GM12891 (cell line): ENCODE results near the gene PRRC2A. TPM values are rescaled to one million over a fixed set of nuclear protein-coding genes. Genes with fewer than 3 reads are reported as not detected.

Experiments
- DNase-seq: peaks from one replicate; pipeline ENCODE4 v3.0.0; 2011; ENCODE audit warnings: low spot score; ENCODE audit not compliant: insufficient read length
- FAIRE-seq: peaks from 2 replicates; lab custom pipeline; 2011; peaks lifted over from hg19 to GRCh38; lab: Jason Lieb, UNC
- PAX5 ChIP-seq: IDR thresholded peaks from 2 replicates; pipeline ENCODE4 v1.6.1; 2011; ENCODE audit warnings: low read length, moderate library complexity, mild to moderate bottlenecking; ENCODE audit not compliant: insufficient read depth, severe bottlenecking
- POLR2A ChIP-seq: IDR thresholded peaks from 2 replicates; pipeline ENCODE4 v1.6.1; 2011; ENCODE audit warnings: low read depth, low read length, control low read depth
- POLR2AphosphoS5 ChIP-seq: IDR thresholded peaks from 2 replicates; pipeline ENCODE4 v1.6.1; 2011; ENCODE audit warnings: low read depth, low read length, control low read depth
- POU2F2 ChIP-seq: IDR thresholded peaks from 2 replicates; pipeline ENCODE4 v1.6.1; 2011; ENCODE audit warnings: low read depth, mild to moderate bottlenecking, control low read depth, low read length, moderate library complexity
- SPI1 ChIP-seq: IDR thresholded peaks from 2 replicates; pipeline ENCODE4 v1.6.1; 2011; ENCODE audit warnings: low read depth, low read length, control low read depth
- TAF1 ChIP-seq: IDR thresholded peaks from 2 replicates; pipeline ENCODE4 v1.6.1; 2011; ENCODE audit warnings: low read depth, low read length, control low read depth
- polyA plus RNA-seq: library from polyadenylated mRNA; unstranded; fragments of >200 nt; gene quantifications from one replicate; pipeline ENCODE4 v1.2.1, GENCODE V29; 2012; ENCODE audit warnings: low read depth, missing spikeins, inconsistent platforms; ENCODE audit not compliant: missing spikeins

The PRRC2A gene
- 141 TPM for polyA plus RNA-seq

- DNase-seq, result peak; percentile 75
- TF ChIP-seq PAX5 (peak; percentile 3), POLR2A (peak; percentile 24), POLR2AphosphoS5 (peak; percentile 82), TAF1 (peak; percentile 93), SPI1 (no peak), POU2F2 (0 out of 2 replicates have a peak, but pooled peaks have one; percentile 87)
- FAIRE-seq, result peak; percentile 40
These were observed at the start of gene PRRC2A for GRCh38 chr6:31620586-31621319. PRRC2A (plus strand) TSS chr6:31620715; CDS start chr6:31622790, 2,075 bp downstream.

DNA sequence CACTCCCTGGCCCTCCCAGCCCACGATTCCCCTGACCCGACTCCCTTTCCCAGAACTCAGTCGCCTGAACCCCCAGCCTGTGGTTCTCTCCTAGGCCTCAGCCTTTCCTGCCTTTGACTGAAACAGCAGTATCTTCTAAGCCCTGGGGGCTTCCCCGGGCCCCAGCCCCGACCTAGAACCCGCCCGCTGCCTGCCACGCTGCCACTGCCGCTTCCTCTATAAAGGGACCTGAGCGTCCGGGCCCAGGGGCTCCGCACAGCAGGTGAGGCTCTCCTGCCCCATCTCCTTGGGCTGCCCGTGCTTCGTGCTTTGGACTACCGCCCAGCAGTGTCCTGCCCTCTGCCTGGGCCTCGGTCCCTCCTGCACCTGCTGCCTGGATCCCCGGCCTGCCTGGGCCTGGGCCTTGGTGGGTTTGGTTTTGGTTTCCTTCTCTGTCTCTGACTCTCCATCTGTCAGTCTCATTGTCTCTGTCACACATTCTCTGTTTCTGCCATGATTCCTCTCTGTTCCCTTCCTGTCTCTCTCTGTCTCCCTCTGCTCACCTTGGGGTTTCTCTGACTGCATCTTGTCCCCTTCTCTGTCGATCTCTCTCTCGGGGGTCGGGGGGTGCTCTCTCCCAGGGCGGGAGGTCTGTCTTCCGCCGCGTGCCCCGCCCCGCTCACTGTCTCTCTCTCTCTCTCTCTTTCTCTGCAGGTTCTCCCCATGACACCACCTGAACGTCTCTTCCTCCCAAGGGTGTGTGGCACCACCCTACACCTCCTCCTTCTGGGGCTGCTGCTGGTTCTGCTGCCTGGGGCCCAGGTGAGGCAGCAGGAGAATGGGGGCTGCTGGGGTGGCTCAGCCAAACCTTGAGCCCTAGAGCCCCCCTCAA, 48.2 kb upstream of the PRRC2A start, which contains the start of gene LTA:
LTA (plus strand) TSS at position 249 of the 871 bp plus-strand sequence; CDS start at position 703, 454 bp downstream.
- FAIRE-seq, result peak; percentile 91
- peak; percentile 88 for TF ChIP-seq POLR2A
- peak; percentile 30; the same call in 1 of the 2 replicates for TF ChIP-seq TAF1
- no peak for TF ChIP-seq PAX5
- peak; percentile 88 for TF ChIP-seq POLR2AphosphoS5
- peak; percentile 67 for TF ChIP-seq POU2F2
- peak; percentile 23; the same call in 1 of the 2 replicates for TF ChIP-seq SPI1
- DNase-seq, result no peak

DNA sequence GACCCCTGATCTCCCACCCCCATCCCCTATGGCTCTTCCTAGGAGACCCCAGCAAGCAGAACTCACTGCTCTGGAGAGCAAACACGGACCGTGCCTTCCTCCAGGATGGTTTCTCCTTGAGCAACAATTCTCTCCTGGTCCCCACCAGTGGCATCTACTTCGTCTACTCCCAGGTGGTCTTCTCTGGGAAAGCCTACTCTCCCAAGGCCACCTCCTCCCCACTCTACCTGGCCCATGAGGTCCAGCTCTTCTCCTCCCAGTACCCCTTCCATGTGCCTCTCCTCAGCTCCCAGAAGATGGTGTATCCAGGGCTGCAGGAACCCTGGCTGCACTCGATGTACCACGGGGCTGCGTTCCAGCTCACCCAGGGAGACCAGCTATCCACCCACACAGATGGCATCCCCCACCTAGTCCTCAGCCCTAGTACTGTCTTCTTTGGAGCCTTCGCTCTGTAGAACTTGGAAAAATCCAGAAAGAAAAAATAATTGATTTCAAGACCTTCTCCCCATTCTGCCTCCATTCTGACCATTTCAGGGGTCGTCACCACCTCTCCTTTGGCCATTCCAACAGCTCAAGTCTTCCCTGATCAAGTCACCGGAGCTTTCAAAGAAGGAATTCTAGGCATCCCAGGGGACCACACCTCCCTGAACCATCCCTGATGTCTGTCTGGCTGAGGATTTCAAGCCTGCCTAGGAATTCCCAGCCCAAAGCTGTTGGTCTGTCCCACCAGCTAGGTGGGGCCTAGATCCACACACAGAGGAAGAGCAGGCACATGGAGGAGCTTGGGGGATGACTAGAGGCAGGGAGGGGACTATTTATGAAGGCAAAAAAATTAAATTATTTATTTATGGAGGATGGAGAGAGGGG, 47.0 kb upstream of the PRRC2A start:
- DNase-seq, result no peak
- no peak for TF ChIP-seq POLR2AphosphoS5
- no peak for TF ChIP-seq PAX5
- no peak for TF ChIP-seq TAF1
- TF ChIP-seq POU2F2, result no peak
- TF ChIP-seq SPI1, result no peak
- TF ChIP-seq POLR2A, result no peak
- FAIRE-seq, result no peak

DNA sequence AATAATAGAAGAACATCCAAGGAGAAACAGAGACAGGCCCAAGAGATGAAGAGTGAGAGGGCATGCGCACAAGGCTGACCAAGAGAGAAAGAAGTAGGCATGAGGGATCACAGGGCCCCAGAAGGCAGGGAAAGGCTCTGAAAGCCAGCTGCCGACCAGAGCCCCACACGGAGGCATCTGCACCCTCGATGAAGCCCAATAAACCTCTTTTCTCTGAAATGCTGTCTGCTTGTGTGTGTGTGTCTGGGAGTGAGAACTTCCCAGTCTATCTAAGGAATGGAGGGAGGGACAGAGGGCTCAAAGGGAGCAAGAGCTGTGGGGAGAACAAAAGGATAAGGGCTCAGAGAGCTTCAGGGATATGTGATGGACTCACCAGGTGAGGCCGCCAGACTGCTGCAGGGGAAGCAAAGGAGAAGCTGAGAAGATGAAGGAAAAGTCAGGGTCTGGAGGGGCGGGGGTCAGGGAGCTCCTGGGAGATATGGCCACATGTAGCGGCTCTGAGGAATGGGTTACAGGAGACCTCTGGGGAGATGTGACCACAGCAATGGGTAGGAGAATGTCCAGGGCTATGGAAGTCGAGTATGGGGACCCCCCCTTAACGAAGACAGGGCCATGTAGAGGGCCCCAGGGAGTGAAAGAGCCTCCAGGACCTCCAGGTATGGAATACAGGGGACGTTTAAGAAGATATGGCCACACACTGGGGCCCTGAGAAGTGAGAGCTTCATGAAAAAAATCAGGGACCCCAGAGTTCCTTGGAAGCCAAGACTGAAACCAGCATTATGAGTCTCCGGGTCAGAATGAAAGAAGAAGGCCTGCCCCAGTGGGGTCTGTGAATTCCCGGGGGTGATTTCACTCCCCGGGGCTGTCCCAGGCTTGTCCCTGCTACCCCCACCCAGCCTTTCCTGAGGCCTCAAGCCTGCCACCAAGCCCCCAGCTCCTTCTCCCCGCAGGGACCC, 46.1 kb upstream of the PRRC2A start:
- TF ChIP-seq POLR2A (peak; percentile 22; the same call in 1 of the 2 replicates), POU2F2 (peak; percentile 40; the same call in 1 of the 2 replicates), POLR2AphosphoS5 (peak; percentile 26; the same call in 1 of the 2 replicates), TAF1 (no peak), SPI1 (no peak)
- FAIRE-seq (no peak), DNase-seq (no peak)

DNA sequence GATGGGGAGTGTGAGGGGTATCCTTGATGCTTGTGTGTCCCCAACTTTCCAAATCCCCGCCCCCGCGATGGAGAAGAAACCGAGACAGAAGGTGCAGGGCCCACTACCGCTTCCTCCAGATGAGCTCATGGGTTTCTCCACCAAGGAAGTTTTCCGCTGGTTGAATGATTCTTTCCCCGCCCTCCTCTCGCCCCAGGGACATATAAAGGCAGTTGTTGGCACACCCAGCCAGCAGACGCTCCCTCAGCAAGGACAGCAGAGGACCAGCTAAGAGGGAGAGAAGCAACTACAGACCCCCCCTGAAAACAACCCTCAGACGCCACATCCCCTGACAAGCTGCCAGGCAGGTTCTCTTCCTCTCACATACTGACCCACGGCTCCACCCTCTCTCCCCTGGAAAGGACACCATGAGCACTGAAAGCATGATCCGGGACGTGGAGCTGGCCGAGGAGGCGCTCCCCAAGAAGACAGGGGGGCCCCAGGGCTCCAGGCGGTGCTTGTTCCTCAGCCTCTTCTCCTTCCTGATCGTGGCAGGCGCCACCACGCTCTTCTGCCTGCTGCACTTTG, 45.1 kb upstream of the PRRC2A start, which contains the start of gene TNF:
TNF (plus strand) TSS at position 231 of the 567 bp plus-strand sequence; CDS start at position 408, 177 bp downstream.
- TF ChIP-seq POU2F2 (peak; percentile 95), POLR2AphosphoS5 (peak; percentile 100), POLR2A (peak; percentile 100), PAX5 (no peak), SPI1 (peak; percentile 63), TAF1 (peak; percentile 92)
- FAIRE-seq (peak; percentile 95), DNase-seq (peak; percentile 66)

DNA sequence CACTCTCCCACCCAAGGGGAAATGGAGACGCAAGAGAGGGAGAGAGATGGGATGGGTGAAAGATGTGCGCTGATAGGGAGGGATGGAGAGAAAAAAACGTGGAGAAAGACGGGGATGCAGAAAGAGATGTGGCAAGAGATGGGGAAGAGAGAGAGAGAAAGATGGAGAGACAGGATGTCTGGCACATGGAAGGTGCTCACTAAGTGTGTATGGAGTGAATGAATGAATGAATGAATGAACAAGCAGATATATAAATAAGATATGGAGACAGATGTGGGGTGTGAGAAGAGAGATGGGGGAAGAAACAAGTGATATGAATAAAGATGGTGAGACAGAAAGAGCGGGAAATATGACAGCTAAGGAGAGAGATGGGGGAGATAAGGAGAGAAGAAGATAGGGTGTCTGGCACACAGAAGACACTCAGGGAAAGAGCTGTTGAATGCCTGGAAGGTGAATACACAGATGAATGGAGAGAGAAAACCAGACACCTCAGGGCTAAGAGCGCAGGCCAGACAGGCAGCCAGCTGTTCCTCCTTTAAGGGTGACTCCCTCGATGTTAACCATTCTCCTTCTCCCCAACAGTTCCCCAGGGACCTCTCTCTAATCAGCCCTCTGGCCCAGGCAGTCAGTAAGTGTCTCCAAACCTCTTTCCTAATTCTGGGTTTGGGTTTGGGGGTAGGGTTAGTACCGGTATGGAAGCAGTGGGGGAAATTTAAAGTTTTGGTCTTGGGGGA, 44.4 kb upstream of the PRRC2A start:
- no peak for FAIRE-seq
- no peak for DNase-seq
- TF ChIP-seq SPI1 (no peak), TAF1 (no peak), POU2F2 (no peak), POLR2A (no peak), POLR2AphosphoS5 (no peak; the same call in 1 of the 2 replicates), PAX5 (no peak)
